ENCODE data around the gene PLCB2.

PLCB2 gene

GRCh38 chr15:40247406-40247971 lies 60.2 kb downstream of the PLCB2 start:
- no peak for DNase-seq

- no peak for DNase-seq
Observed at GRCh38 chr15:40246496-40247280, 61.0 kb downstream of the PLCB2 start.

GRCh38 chr15:40245666-40246450 lies 61.9 kb downstream of the PLCB2 start:
- no peak for DNase-seq

- DNase-seq: no peak
Observed at GRCh38 chr15:40244961-40245523, 62.7 kb downstream of the PLCB2 start.

GRCh38 chr15:40243126-40243810 lies 64.5 kb downstream of the PLCB2 start:
- no peak for DNase-seq

GRCh38 chr15:40242601-40243000 lies 65.1 kb downstream of the PLCB2 start:
- DNase-seq: no peak

GRCh38 chr15:40242213-40242599 lies 65.5 kb downstream of the PLCB2 start:
- no peak for DNase-seq

GRCh38 chr15:40241269-40242212 lies 66.2 kb downstream of the PLCB2 start:
- DNase-seq: no peak

GRCh38 chr15:40240619-40241221 lies 67.0 kb downstream of the PLCB2 start:
- no peak for DNase-seq

- no peak for DNase-seq
Observed at GRCh38 chr15:40239693-40240618, 67.8 kb downstream of the PLCB2 start.

- no peak for DNase-seq
Observed at GRCh38 chr15:40239404-40239692, 68.4 kb downstream of the PLCB2 start.

- DNase-seq: peak; percentile 16
Observed at GRCh38 chr15:40238532-40239403, 69.0 kb downstream of the PLCB2 start, which contains the start of gene PAK6. TSS of gene PAK6 (plus strand) at chr15:40239063. CDS start at chr15:40264786, 25,723 bp downstream.

All from DMS79 (cell line).